Stimulated activated CD4-positive, alpha-beta T cell treated with anti-CD3 and anti-CD28 coated beads, Interleukin-12 subunit alpha, Interleukin-12 subunit beta, amount 100 ng/mL, for 24 hours (primary cell): ENCODE measurements around the gene PRR11.
"Not testable (repeated sequence)": the region's sequence is repeated elsewhere in the genome, so short reads cannot be mapped to it uniquely, and the experiment has no call there.

Experiments
- DNase-seq, 2 experiments: peaks; one replicate each; pipeline ENCODE4 v3.0.0-alpha.2; 2020; ENCODE audit warnings: low read depth in 2 of 2

PRR11 gene

DNA sequence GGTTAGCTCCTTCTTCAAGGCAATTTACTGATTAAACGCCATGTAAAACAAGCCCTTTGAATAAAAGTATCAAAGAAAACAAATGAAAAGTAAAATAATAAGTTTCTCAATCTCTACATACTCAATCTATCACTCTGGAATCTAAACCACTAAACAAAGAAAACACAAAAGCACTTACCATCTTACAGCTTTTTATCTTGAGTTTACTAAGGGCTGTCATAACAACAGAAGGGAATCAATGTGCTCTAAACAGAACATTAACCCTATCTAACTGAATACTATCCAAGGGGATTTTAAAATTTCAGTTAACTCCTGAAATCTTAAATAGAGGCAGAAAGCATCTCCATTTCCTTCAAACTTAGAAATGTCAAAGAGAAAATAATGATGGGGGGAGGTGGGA lies 4.0 kb upstream of the PRR11 start:
- no peak for DNase-seq

DNA sequence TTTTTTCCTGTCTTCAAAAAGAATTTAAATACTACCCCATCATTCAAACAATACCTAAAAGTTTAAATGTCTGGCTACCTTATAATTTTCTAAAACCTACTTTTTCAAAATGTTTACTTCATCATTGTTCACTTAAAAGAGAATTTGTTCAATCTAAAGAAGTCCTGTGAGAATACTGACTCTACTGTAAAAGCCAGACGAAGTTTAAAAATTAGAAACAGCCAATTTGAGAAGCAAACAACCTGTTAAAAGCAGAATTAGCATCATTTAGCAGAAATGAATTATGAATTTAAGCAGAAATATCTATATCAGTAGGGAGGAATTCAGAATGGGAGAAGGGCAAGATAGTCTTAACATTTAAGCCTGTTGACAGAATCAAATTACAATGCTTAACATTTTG lies 2.6 kb upstream of the PRR11 start:
- DNase-seq = no peak

DNA sequence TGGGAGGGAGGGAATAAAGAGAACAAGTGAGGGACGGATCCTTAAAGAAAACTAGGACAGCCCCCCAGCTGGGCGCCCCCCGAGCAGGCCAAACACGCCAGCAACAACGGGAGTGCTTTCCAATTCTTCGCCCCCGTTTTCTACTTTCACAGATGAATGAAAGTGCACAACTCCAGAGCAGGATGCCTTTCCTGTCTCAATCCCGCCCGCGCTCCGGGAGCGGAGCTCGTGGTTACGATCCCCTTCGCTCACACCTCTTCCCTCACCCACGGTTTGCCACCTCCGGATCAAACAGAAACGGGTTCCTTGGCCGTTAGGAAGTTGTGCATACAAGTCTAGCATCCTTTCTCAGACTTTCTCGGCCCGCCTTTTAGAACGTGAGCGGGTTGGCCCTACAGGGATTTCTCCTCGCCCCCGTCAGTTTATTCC lies 1.2 kb upstream of the PRR11 start:
- peak; percentile 21 to 35 for DNase-seq

DNA sequence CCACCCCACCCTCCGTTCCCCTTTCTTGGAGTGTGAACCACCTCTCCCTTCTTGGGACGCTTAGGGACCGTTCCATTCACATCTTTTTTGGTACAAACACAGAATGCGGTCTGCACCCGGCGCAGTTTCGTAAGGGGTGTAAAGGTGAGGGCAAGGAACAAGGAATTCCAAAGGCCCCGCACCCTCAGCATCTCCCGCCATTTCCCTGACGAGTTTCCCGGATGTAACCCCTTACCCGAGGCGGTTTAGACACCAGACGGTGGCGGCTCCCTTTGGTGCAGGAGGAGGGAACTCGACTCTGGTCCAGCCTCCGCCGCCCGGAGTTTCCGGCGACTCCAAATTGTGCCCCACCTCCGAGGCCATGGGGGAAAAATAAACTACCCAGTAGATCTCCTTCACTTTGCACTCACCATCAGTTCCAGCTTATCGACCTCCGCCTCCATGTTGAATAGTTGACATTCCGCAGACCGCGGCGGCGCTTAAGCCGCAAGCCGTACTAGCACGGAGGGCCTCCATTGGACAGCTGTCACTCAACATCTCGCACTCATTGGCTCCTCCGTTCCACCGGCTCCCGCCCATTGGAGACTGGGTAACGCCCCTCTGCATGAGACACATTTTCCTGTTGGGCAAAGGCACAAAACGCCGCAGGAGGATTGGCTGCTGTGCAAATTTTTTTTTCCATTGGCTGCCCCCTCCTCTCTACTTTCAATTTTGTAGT lies 666 bp upstream of the PRR11 start, which contains the start of gene SKA2:
SKA2 (minus strand) TSS at position 466 of the 718 bp plus-strand sequence; CDS start at position 443, 23 bp downstream.
- peak; percentile 96 to 97 for DNase-seq

DNA sequence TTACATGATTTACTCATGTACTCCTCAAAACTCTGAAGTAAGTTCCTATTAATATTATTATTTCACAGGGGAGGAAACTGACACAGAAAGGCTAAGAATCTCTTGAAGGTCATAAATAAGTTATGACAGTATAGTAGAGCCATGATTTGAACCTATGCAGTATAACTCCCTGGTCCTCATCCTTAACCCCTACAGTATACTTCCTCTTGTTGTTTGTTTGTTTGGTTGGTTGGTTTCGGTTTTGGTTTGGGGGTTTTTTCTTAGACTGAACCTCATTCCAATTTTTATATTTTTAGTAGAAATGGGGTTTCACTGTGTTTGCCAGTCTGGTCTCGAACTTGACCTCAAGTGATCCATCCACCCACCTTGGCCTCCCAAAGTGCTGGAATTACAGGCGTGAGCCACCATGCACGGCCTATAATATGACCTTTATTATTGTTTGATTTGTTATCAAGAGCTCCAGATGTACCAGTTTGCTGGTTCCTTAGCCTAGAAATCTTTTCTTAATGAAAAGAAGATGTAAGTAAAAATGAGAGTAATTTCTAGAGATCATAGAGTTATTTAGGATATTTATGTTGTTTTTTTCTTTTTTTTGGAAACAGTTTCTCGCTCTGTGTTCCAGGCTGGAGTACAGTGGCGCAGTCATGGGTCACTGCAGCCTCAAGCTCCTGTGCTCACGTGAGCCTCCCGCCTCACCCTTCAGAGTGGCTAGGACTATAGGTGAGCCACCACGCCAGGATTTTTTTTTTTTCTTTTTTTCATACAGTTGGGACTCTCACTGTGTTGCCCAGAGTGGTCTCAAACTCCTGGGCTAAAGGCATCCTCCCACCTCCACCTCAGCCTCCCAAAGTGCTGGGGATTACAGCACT lies 4.8 kb downstream of the PRR11 start:
- no peak for DNase-seq

DNA sequence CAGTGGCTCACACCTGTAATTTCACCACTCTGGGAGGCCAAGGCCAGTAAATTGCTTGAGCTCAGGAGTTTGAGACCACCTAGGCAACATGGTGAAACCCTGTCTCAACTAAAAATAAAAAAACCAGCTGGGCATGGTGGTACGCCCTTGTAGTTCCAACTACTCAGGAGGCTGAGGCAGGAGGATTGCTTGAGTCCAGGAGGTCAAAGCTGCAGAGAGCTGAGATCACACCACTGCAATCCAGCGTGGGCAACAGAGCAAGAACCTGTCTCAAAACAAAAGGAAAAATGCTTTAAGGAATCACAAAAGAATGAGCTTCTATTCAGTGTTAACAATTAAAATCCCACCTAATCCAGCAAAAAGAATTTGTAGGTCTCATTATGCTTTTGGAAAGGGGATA lies 5.9 kb downstream of the PRR11 start:
- DNase-seq = no peak

DNA sequence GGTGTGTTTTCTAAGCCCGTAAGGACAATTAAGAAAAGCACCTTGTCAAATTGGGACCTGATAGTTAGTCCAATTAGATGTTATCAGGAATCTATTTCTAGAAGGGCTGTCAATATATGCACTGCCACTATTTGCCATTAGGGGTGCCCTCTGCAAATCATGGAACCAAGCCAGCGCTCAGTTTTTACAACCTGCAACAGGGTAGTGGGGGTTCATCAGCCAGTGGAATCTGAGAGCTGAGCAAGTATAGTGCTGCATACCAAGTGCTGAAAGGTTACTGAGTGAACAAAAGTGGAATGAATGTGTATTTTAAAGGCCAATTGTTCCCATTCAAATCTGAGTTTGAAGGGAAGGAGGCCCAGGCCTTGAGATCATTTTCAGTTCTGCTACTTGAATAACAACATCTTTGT lies 10.4 kb downstream of the PRR11 start:
- no peak for DNase-seq

DNA sequence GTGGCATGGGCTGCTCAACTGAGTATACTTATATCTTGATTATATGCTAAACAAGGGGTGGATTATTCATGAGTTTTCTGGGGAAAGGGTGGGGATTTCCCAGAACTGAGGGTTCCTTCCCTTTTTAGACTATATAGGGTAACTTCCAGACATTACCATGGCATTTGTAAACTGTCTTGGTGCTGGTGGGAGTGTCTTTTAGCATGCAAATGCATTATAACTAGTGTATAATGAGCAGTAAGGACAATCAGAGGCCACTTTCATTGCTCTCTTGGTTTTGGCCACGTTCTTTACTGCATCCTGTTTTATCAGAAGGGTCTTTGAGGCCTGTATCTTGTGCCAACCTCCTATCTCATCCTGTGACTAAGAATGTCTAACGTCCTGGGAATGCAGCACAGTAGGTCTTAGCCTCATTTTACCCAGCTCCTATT lies 12.0 kb downstream of the PRR11 start:
- DNase-seq = no peak

DNA sequence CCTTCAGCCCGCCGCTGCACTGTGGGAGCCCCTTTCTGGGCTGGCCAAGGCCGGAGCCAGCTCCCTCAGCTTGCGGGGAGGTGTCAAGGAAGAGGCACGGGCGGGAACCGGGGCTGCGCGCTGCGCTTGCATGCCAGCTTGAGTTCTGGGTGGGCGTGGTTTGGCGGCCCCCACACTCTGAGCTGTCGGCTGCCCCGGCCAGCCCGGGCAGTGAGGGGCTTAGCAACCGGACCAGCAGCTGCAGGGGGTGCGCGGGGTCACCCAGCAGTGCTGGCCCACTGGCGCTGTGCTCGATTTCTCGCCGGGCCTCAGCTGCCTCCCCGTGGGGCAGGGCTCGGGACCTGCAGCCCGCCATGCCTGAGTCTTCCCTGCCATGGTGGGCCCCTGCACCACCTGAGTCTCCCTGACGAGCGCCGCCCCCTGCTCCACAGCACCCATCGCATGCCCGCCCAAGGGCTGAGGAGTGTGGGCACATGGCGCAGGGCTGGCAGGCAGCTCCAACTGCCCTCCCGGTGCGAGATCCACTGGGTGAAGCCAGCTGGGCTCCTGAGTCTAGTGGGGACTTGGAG lies 17.0 kb downstream of the PRR11 start:
- no peak for DNase-seq

DNA sequence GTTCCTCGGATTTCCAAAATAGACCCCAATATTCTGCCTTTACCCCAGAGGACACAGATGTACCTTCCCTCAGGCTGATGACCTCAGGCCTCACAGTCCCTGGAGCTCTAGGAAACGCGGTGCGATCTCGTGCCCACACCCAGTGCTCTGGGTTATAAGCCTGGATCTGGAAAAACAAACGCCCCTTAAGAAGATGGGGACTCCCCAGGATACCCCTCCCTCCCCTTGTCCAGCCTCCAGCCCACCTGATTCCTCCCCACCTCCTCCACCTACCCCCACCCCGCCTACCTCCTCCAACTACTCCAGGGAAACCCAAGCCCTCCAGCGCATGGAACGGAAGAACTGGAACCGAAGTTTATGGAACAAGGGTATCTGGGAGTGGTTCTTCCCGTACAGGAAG lies 19.1 kb downstream of the PRR11 start:
- DNase-seq = no peak

DNA sequence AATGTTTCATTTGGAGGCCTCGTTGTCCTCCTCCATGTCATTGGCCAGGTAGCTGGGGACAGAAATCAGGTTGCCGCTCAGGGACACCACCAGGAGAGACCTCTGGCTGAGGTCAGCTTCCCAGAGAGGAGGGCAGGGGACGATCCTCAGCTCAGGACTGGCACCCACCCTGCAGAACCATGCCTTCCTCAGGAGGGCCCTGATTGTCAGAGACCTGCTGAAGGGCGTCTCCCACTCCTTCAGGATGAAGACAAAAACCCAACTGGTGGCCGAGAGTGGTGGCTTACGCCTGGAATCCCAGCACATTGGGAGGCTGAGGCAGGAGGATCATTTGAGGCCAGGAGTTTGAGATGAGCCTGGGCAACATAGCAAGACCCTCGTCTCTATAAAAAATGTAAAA lies 19.5 kb downstream of the PRR11 start:
- DNase-seq = no peak

DNA sequence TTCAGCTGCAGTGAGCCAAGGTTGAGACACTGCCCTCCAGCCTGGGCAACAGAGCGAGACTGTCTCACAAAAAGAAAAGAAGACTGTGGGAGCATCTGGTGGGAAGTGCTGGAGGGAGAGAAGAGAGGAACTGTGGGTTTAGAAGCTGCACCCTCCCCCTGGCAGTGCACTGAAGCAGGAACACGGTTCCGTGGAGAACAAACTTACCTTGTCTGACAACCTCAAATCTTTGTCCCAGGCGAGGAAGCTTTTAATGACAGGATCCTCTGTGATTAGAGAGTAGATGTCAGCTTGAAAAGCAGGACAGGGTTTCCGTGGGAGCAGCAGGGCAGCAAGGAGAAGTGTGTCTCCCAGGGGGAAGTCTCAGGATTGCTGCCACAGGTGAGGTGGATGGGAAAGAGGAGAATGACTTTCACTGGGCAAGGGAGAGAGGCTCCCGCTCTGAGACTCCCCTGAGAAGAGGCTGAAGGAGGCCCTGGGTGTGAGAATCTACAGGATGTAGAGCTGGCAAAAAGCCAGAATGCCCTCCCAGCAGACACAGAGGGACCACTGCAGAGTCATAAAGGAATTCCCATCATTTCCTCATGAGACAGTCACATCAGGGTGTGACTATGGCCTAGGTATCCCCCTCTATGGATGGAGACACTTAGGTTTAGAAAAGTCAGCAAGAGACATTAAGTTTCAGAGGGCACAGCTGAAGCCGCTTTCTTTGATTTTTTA lies 22.9 kb downstream of the PRR11 start:
- no peak for DNase-seq

DNA sequence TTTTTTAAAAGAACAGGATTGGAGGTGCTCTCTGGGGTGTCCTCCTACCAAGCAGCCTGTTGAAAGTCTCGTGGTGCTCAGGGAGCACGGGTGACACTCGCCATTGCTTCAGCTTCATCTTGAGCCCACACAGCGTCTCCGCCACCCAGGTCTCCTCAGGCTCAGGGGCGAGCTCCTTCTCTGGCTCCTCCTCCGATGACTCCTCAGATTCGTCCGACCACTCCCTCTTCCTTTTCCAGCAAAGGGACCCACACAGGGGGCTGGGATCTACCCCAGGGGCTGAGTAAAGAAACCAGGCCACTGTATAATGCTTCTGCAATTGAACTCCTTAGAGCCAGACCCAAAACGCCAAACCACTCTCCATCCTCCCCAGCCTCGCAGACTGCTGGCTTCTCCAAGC lies 24.1 kb downstream of the PRR11 start:
- not testable (repeated sequence) for DNase-seq

DNA sequence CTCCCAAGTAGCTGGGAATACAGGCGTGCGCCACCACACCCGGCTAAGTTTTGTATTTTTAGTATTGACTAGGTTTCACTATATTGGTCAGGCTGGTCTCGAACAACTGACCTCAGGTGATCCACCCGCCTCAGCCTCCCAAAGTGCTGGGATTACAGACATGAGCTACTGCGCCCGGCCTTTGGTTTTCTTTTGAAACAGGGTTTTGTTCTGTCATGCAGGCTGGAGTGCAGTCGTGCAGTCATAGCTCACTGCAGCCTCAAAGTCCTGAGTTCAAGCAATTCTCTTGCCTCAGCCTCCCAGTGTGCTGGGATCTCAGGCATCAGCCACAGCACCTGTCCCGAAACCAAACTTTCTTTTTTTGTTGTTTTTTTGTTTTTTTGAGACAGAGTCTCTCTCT lies 25.1 kb downstream of the PRR11 start:
- no peak for DNase-seq

DNA sequence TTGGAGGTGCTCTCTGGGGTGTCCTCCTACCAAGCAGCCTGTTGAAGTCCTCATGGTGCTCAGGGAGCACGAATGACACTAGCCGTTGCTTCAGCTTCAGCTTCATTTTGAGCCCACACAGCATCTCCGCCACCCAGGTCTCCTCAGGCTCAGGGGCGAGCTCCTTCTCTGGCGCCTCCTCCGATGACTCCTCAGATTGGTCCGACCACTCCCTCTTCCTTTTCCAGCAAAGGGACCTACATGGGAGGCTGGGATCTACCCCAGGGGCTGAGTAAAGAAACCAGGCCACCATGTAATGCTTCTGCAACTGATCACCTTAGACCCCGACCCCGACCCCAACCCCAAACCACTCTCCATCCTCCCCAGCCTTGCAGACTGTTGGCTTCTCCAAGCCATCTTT lies 25.9 kb downstream of the PRR11 start:
- no peak for DNase-seq

DNA sequence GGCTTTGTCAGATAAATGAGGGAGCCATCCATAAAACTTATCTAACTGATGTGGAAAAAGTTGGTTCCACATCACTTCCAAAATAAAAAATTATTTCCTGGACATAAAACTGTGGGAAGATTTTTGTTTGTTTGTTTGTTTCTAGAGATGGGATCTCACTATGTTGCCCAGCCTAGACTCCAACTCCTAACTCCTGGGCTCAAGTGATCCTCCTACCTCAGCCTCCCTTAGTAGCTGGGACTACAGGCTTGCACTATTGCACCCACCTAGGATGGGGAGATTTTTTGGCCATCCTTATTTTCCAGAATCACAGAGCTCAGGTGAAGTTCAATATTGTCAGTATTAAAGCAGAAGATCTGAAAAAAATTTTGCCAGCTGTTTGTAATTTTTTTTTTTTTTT lies 30.5 kb downstream of the PRR11 start:
- DNase-seq = no peak

DNA sequence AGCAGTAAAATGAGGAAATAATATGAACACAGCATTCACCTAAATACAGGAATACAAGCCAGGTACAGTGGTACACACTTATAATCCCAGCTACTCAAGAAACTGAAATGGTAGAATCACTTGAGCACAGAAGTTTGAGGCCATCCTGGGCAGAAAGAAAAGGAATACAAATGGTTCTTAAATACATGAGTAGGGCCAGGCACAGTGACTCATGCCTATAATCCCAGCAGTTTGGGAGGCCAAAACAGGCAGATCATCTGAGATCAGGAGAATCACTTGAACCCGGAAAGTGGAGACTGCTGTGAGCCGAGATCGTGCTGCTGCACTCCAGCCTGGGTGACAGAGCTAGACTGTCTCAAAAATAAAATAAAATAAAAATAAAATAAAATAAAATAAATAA lies 31.3 kb downstream of the PRR11 start:
- no peak for DNase-seq

DNA sequence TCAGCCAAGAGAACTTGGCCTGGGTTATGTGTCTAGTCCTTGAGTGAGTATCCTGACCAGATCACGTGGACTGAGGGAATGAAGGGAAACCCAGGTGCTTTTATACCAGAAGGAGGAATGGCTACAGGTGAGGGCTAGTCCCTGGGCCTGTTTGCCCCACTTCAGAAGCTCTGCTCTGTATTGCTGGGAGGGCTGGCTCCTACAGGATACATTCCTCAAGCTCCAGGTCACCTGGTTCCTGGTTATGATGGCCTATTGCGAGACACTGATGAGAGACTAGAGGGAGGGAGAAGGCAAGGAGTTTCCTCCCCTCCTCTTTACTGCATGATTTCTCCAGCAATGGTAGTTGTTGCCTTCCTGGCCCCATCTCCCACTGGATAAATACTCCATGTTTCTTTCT lies 35.3 kb downstream of the PRR11 start:
- no peak for DNase-seq

DNA sequence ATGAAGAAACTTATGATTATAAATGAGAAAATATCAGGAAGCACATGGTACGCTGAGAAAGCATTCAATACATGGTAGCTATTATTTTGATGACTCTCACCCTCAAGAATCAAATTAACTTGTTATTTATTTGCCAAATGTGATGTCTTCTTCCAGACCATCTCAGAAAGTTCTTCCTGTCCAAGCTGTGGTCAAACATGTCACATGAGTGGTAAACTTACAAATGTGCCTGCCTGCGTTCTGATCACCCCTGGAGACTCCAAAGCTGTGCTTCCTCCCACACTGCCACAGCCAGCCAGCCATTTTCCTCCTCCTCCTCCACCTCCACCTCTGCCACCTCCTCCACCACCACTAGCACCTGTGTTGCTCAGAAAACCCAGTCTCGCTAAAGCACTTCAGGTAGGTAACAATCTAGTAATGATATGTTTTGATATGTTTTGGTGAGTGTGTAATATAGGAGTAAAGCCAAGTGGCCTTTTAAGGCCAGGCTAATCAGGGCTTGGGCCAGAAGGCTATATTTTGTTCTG lies 37.9 kb downstream of the PRR11 start:
- no peak for DNase-seq

DNA sequence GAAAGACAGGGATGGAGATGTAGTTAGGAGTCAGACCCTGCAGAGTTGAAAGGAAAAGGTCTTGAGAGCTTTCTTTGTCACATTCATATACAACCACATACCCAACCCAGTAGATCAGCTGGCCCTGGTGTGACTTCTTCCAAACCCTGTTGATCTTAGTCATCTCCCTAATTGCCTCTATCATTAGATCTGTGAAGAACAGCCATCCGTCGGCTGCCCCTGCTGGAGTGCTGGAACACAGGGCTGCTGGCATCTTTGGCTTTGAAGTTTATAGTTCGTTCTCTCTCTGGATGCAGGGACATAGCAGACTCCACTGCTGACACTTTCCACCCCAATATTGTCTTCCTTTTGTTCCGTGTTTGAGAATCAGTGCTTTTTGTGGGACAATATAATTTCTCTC lies 43.9 kb downstream of the PRR11 start:
- DNase-seq = no peak

DNA sequence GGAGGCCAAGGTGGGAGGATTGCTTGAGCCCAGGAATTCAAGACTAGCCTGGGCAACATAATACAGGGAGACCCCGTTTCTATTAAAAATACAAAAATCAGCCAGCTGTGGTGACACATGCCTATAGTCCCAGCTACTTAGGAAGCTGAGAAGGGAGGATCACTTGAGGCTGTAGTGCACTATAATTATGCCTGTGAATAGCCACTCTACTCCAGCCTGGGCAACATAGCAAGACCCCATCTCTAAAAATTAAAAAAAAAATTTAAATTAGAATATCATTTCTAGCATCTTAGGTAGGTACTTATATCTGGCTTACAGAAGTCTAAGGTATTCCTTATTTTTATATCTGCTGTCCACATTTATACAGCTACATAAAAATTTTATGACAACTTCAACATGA lies 46.8 kb downstream of the PRR11 start:
- no peak for DNase-seq

DNA sequence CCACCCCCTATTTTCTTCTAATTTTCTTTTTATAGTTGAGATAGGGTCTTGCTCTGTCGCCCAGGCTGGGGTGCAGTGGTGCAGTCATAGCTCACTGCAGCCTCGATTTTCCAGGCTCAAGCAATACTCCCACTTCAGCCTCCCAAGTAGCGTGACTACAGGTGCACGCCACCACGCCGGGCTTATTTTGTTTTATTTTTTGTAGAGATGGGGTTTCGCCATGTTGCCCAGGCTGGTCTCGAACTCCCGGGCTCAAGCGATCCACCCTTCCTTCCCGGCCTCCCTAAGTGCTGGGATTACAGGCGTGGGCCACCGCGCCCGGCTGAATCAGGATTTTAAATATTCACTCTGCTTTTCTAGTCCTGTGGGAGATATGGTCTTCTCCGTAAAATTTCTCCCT lies 63.8 kb downstream of the PRR11 start:
- no peak for DNase-seq
